ENCODE measurements around the gene CUX1. TPM values are rescaled to one million over a fixed set of nuclear protein-coding genes. Genes with fewer than 3 reads are reported as not detected.
A peak's percentile ranks its signal among the peaks of the same experiment; 100 is the strongest.

CUX1 gene
- total RNA-seq, 1 donor from 2014 or later, result 66.4 TPM

- no peak overlapping the region for H3K9ac ChIP-seq
- peaks cover 41% of the 10 kb centered on the region for H3F3A ChIP-seq (ENCODE audit: low read depth)
- no peaks in the 10 kb centered on the region for H3K79me2 ChIP-seq (ENCODE audit: low read depth)
- no peak overlapping the region for H3K4me3 ChIP-seq
- H3K4me2 ChIP-seq, result peak overlapping the region; percentile 9
- H3K36me3 ChIP-seq, result no peaks in the 10 kb centered on the region
- Mint-ChIP-seq H3K4me3 (no peak overlapping the region), H3K4me1 (peaks cover 48% of the 10 kb centered on the region), H3K36me3 (peaks cover 10% of the 10 kb centered on the region), H3K27me3 (ENCODE audit: insufficient read depth, low read depth) (peaks cover 2% of the 10 kb centered on the region), H3K9me3 (no peaks in the 10 kb centered on the region), H3K27ac (no peak overlapping the region)
- H4K20me1 ChIP-seq (ENCODE audit: low read depth), result peaks cover 55% of the 10 kb centered on the region
- no peak overlapping the region for H3K27ac ChIP-seq
- no peak overlapping the region for H2AFZ ChIP-seq (replicated peaks)
- DNase-seq (ENCODE audit: low spot score), result no peak
- no peak for TF ChIP-seq CTCF (IDR thresholded peaks at IDR 0.05)
- no peak for TF ChIP-seq EZH2 (IDR thresholded peaks at IDR 0.05)
- TF ChIP-seq EZH2phosphoT487 (IDR thresholded peaks at IDR 0.05), result no peak
- H3K9me3 ChIP-seq (ENCODE audit: low read depth), result no peaks in the 10 kb centered on the region
- H3K27me3 ChIP-seq, result no peaks in the 10 kb centered on the region
- peaks cover 41% of the 10 kb centered on the region for H3K4me1 ChIP-seq
These were observed 278.0 kb downstream of the CUX1 start for GRCh38 chr7:102095321-102096011.

GRCh38 chr7:102096012-102096332, 278.5 kb downstream of the CUX1 start:
- H3K4me3 Mint-ChIP-seq, result no peak overlapping the region
- no peaks in the 10 kb centered on the region for H3K9me3 ChIP-seq (ENCODE audit: low read depth)
- H3K27me3 Mint-ChIP-seq (ENCODE audit: insufficient read depth, low read depth), result peaks cover 2% of the 10 kb centered on the region
- no peak overlapping the region for H3K27ac ChIP-seq
- no peak overlapping the region for H2AFZ ChIP-seq (replicated peaks)
- peaks cover 55% of the 10 kb centered on the region for H4K20me1 ChIP-seq (ENCODE audit: low read depth)
- no peak for DNase-seq (ENCODE audit: low spot score)
- H3K27me3 ChIP-seq, result no peaks in the 10 kb centered on the region
- peaks cover 41% of the 10 kb centered on the region for H3F3A ChIP-seq (ENCODE audit: low read depth)
- H3K4me1 ChIP-seq, result peaks cover 41% of the 10 kb centered on the region
- H3K4me1 Mint-ChIP-seq, result peaks cover 51% of the 10 kb centered on the region
- H3K79me2 ChIP-seq (ENCODE audit: low read depth), result no peaks in the 10 kb centered on the region
- no peak overlapping the region for H3K9ac ChIP-seq
- peaks cover 13% of the 10 kb centered on the region for H3K36me3 Mint-ChIP-seq
- no peak overlapping the region for H3K4me3 ChIP-seq
- H3K4me2 ChIP-seq, result peak overlapping the region; percentile 9
- H3K27ac Mint-ChIP-seq, result peak overlapping the region; percentile 69
- no peak for TF ChIP-seq EZH2 (IDR thresholded peaks at IDR 0.05)
- TF ChIP-seq CTCF (IDR thresholded peaks at IDR 0.05), result no peak
- TF ChIP-seq EZH2phosphoT487 (IDR thresholded peaks at IDR 0.05), result no peak
- H3K36me3 ChIP-seq, result no peaks in the 10 kb centered on the region
- H3K9me3 Mint-ChIP-seq, result no peaks in the 10 kb centered on the region

- Histone ChIP-seq H3K9me3 (ENCODE audit: low read depth) (no peaks in the 10 kb centered on the region), H3F3A (ENCODE audit: low read depth) (peaks cover 41% of the 10 kb centered on the region), H3K27ac (peak overlapping the region; percentile 95), H4K20me1 (ENCODE audit: low read depth) (peaks cover 55% of the 10 kb centered on the region), H3K36me3 (no peaks in the 10 kb centered on the region), H3K4me2 (peak overlapping the region; percentile 58), H2AFZ (replicated peaks) (no peak overlapping the region), H3K4me1 (peaks cover 41% of the 10 kb centered on the region), H3K79me2 (ENCODE audit: low read depth) (no peaks in the 10 kb centered on the region), H3K4me3 (no peak overlapping the region), H3K27me3 (no peaks in the 10 kb centered on the region), H3K9ac (no peak overlapping the region)
- Mint-ChIP-seq H3K36me3 (peaks cover 14% of the 10 kb centered on the region), H3K4me3 (no peak overlapping the region), H3K27me3 (ENCODE audit: insufficient read depth, low read depth) (peaks cover 2% of the 10 kb centered on the region), H3K9me3 (no peaks in the 10 kb centered on the region), H3K4me1 (peaks cover 52% of the 10 kb centered on the region), H3K27ac (peak overlapping the region; percentile 19)
- TF ChIP-seq EZH2 (IDR thresholded peaks at IDR 0.05), result no peak
- TF ChIP-seq CTCF (IDR thresholded peaks at IDR 0.05), result no peak
- TF ChIP-seq EZH2phosphoT487 (IDR thresholded peaks at IDR 0.05), result no peak
- peak; percentile 25 for DNase-seq (ENCODE audit: low spot score)
These were observed 279.4 kb downstream of the CUX1 start for GRCh38 chr7:102096706-102097427.

All from neural progenitor cell (in vitro differentiated cells).